ENCODE measurements around the gene CMTM8.

CMTM8 gene

DNA sequence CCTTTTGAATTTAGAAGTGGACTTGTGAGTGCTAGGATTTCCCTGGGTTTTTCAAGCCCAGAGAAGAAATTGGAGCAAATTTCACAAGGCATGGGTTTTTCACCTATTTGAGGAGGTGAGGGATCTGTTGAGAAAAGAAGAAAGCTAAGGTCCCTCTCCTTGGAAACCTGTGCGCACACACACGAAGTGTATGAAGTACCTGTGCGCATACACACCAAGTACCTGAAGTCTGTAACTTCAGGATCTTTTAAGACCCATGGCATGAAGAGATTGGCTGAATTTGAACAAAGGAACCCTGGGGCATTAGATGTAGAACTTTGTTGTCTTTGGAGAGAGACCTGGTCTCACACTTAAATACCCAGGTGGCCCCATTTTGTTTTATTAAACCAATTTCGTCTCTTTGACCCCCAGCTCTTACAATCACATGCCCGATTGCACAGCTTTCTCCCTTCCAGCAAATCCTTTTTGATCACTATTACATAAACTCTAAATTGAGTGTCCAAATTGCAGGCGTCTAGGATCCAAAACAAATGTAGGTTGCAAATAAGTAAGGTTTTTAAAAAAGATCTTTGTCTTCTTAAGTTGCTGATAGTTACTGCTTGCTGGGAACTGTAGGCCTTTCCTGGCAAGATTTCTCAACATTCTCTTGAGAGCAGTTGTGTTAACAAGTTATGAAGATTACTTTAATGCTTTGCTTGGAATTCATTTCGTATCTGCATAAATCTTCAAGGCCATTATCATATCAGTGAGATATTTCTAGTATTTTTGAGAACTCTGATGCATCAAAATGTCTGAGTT lies 64.3 kb downstream of the CMTM8 start:
- TF ChIP-seq, protein P1, sequence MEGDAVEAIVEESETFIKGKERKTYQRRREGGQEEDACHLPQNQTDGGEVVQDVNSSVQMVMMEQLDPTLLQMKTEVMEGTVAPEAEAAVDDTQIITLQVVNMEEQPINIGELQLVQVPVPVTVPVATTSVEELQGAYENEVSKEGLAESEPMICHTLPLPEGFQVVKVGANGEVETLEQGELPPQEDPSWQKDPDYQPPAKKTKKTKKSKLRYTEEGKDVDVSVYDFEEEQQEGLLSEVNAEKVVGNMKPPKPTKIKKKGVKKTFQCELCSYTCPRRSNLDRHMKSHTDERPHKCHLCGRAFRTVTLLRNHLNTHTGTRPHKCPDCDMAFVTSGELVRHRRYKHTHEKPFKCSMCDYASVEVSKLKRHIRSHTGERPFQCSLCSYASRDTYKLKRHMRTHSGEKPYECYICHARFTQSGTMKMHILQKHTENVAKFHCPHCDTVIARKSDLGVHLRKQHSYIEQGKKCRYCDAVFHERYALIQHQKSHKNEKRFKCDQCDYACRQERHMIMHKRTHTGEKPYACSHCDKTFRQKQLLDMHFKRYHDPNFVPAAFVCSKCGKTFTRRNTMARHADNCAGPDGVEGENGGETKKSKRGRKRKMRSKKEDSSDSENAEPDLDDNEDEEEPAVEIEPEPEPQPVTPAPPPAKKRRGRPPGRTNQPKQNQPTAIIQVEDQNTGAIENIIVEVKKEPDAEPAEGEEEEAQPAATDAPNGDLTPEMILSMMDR (IDR thresholded peaks at IDR 0.05): no peak

DNA sequence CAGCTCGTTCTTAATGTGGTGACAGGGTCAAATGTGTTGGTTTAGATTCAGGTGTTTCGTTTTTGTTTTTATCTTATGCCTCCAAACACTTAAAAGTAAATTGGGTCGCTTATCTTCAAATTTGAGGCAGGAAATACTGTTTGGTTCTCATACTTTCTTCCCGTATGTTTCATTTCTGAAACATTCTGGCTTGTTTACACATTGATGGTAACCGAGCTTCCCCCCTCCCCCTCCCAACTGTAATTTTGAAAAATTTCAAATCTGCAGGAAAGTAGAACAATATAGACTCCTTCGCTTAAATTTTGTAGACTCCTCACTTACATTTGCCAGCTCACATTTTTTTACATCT lies 64.9 kb downstream of the CMTM8 start:
- Mint-ChIP-seq H3K27me3 (ENCODE audit: low read depth, poor library complexity) (peaks cover 9% of the 10 kb centered on the region), H3K4me3 (no peak overlapping the region), H3K4me1 (peaks cover 46% of the 10 kb centered on the region), H3K9me3 (no peaks in the 10 kb centered on the region), H3K36me3 (ENCODE audit: low read depth) (no peaks in the 10 kb centered on the region), H3K27ac (no peak overlapping the region)
- TF ChIP-seq, protein P1 (IDR thresholded peaks at IDR 0.05): no peak
- DNase-seq: no peak

More for the DNA sequence above, 64.3 kb downstream of the CMTM8 start:
- Mint-ChIP-seq H3K27me3 (ENCODE audit: low read depth, poor library complexity) (peaks cover 13% of the 10 kb centered on the region), H3K4me1 (peaks cover 43% of the 10 kb centered on the region), H3K36me3 (ENCODE audit: low read depth) (no peaks in the 10 kb centered on the region), H3K9me3 (no peaks in the 10 kb centered on the region), H3K4me3 (no peak overlapping the region), H3K27ac (peak overlapping the region; percentile 92)
- no peak for DNase-seq

DNA sequence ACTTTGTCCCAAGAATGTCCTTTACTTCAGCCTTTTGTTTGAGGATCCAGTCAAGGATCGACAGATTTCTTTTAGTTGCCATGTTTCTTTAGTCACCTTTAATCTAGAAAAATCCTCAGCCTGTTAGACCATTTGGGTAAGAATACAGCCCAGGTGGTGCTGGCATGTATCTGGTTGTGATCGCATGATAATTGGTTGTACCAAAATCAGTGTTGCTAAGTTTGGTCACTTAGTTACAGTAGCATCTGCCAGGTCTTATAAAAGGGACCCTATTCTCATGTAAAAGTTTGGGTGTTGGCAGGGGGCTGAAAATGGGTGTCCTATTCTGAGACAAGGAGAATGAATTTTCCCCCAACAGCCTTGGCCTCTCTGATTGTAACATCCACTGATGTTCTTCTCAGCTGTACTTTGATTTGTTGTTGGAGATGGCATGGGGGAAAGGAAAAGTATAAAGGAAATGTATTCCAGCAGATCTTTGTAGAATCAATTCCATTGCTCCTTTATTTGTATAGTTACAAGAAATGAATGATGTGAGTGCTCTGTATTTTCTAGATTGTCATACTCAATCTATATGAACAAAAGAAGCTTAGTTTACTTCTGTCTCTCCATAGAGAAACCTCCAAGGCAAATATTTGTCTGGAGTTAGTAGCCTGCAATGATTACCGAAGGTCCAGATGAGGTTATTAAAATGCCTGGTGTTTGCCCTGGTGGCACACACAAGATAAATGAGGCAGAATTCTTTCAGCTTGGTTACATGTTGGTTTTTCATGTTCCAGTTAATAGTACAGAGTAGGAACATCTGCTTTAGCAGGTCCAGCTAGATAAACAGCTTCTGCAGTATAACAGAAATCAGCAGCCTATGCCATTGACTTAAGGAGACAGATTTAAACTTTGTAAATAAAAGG lies 65.7 kb downstream of the CMTM8 start:
- Mint-ChIP-seq H3K27ac (no peak overlapping the region), H3K4me1 (peaks cover 49% of the 10 kb centered on the region), H3K4me3 (no peak overlapping the region), H3K27me3 (ENCODE audit: low read depth, poor library complexity) (peaks cover 7% of the 10 kb centered on the region), H3K9me3 (no peaks in the 10 kb centered on the region), H3K36me3 (ENCODE audit: low read depth) (no peaks in the 10 kb centered on the region)
- TF ChIP-seq, protein P1 (IDR thresholded peaks at IDR 0.05): no peak
- no peak for DNase-seq

DNA sequence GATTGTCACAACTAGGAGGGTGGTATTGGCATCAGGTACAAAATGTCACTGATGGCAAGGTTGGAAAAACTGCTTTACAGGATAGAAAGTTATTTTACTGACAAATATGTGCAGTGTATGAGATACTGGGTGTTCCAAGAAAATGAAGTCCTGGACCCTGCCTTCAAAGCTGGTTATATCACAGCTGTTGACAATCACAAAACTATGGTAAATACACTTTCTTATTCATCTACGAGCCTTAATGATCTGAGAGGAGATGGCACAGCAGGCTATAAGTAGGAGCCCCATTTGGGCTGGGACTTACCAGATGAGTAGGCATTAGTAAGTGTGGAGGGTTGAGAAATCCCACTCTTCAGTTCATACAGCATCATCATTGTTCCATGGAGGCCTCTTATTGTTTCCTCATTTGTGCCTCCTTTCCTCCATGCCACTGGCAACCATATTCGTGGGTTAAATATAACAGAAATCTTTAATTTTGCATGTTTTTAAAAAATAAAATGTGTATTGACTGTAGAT lies 66.9 kb downstream of the CMTM8 start:
- no peaks in the 10 kb centered on the region for H3K36me3 Mint-ChIP-seq (ENCODE audit: low read depth)
- no peak for DNase-seq
- no peak overlapping the region for H3K27ac Mint-ChIP-seq
- H3K4me3 Mint-ChIP-seq: no peak overlapping the region
- peaks cover 3% of the 10 kb centered on the region for H3K27me3 Mint-ChIP-seq (ENCODE audit: low read depth, poor library complexity)
- TF ChIP-seq, protein P1 (IDR thresholded peaks at IDR 0.05): no peak
- peaks cover 61% of the 10 kb centered on the region for H3K4me1 Mint-ChIP-seq
- no peaks in the 10 kb centered on the region for H3K9me3 Mint-ChIP-seq

DNA sequence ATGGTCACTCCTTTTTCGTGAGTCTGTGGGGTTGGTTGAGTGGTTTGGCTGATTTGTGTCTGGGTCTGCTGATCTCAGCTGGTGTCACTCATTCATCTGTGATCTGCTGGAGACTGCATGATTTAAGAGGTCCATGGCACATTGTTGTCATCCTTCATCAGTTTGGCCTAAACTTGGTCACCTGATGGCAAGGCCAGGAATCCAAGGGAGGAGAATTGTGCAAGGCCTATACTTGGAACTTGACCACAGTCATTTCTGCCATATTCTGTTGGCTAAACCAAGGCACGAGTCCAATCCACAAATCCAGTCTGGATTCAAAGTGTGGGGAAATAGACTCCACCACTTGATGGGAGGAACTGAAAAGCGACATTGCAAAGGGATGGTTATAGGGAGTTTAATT lies 67.6 kb downstream of the CMTM8 start:
- TF ChIP-seq, protein P1 (IDR thresholded peaks at IDR 0.05): no peak
- Mint-ChIP-seq H3K36me3 (ENCODE audit: low read depth) (no peaks in the 10 kb centered on the region), H3K4me1 (peaks cover 66% of the 10 kb centered on the region), H3K9me3 (no peaks in the 10 kb centered on the region), H3K27me3 (ENCODE audit: low read depth, poor library complexity) (peaks cover 3% of the 10 kb centered on the region), H3K4me3 (no peak overlapping the region), H3K27ac (no peak overlapping the region)
- DNase-seq: no peak

Data from nephron progenitor cell (in vitro differentiated cells).